GM19468 (cell line): Measurements from ENCODE around the gene KRCC1.
"Not testable (repeated sequence)": the region's sequence is repeated elsewhere in the genome, so short reads cannot be mapped to it uniquely, and the experiment has no call there.

Experiments
- ATAC-seq: cut with Tn5 transposase; IDR thresholded peaks from one replicate; pipeline ENCODE4 v1.9.1; 2021; ENCODE audit warnings: mild to moderate bottlenecking, moderate library complexity, moderate number of reproducible peaks; ENCODE audit not compliant: unreplicated experiment; ENCODE audit errors: extremely low read depth

The KRCC1 gene

GRCh38 chr2:88049622-88050021 lies 6.0 kb downstream of the KRCC1 start:
- ATAC-seq, result peak; percentile 30

GRCh38 chr2:88048541-88048940 lies 7.0 kb downstream of the KRCC1 start:
- ATAC-seq, result no peak

- ATAC-seq, result not testable (repeated sequence)
These were observed 10.0 kb downstream of the KRCC1 start for GRCh38 chr2:88045561-88045960.

- no peak for ATAC-seq
These were observed 13.1 kb downstream of the KRCC1 start for GRCh38 chr2:88042476-88042875.

- no peak for ATAC-seq
These were observed 17.1 kb downstream of the KRCC1 start for GRCh38 chr2:88038263-88039105.

- ATAC-seq, result no peak
These were observed 19.0 kb downstream of the KRCC1 start for GRCh38 chr2:88036606-88037005.

GRCh38 chr2:88036182-88036581 lies 19.4 kb downstream of the KRCC1 start:
- ATAC-seq, result no peak

- ATAC-seq, result no peak
These were observed 23.4 kb downstream of the KRCC1 start for GRCh38 chr2:88032070-88032702.

GRCh38 chr2:88028931-88029330 lies 26.7 kb downstream of the KRCC1 start:
- no peak for ATAC-seq

- no peak for ATAC-seq
These were observed 27.7 kb downstream of the KRCC1 start for GRCh38 chr2:88027697-88028389.

- ATAC-seq, result no peak
These were observed 31.1 kb downstream of the KRCC1 start for GRCh38 chr2:88024509-88024908.

GRCh38 chr2:88022669-88022921 lies 33.0 kb downstream of the KRCC1 start:
- ATAC-seq, result no peak

- ATAC-seq, result no peak
These were observed 35.6 kb downstream of the KRCC1 start for GRCh38 chr2:88019985-88020384.

- no peak for ATAC-seq
These were observed 36.7 kb downstream of the KRCC1 start for GRCh38 chr2:88018909-88019308.

- ATAC-seq, result not testable (repeated sequence)
These were observed 37.3 kb downstream of the KRCC1 start for GRCh38 chr2:88018077-88018805.

GRCh38 chr2:88017780-88018038 lies 37.9 kb downstream of the KRCC1 start:
- ATAC-seq, result not testable (repeated sequence)

- ATAC-seq, result peak; percentile 9
These were observed 38.4 kb downstream of the KRCC1 start for GRCh38 chr2:88016960-88017779.

GRCh38 chr2:88016086-88016959 lies 39.3 kb downstream of the KRCC1 start, which contains the start of gene RNU2-63P:
Gene RNU2-63P, minus strand, starts transcription at chr2:88016547.
- peak; percentile 77 for ATAC-seq

- no peak for ATAC-seq
These were observed 44.6 kb downstream of the KRCC1 start for GRCh38 chr2:88011011-88011410.
